Brain microvascular endothelial cell (primary cell): ENCODE data around the gene CLIC5.

ENCODE experiments used
- DNase-seq: peaks from one replicate; pipeline ENCODE4 v3.0.0-alpha.2; 2020
- H3K27ac ChIP-seq: fragments of 250-450 bp; sonication (Bioruptor Pico); 2 replicates; pipeline ENCODE4 v1.5.1; 2020; ENCODE audit warnings: mild to moderate bottlenecking, moderate library complexity
- H3K27me3 ChIP-seq: fragments of 250-450 bp; sonication (Bioruptor Pico); replicated peaks from 2 replicates; pipeline ENCODE4 v1.5.1; 2020; ENCODE audit warnings: mild to moderate bottlenecking
- H3K36me3 ChIP-seq: fragments of 250-450 bp; sonication (Bioruptor Pico); replicated peaks from 2 replicates; pipeline ENCODE4 v1.5.1; 2020; ENCODE audit warnings: mild to moderate bottlenecking
- H3K4me3 ChIP-seq: 2 replicates; pipeline ENCODE4 v1.5.1; 2011; ENCODE audit warnings: low read depth, mild to moderate bottlenecking, control low read depth, low read length, moderate library complexity
- in situ Hi-C: cut with HindIII; loops from 2 replicates; pipeline ENCODE4 v1.10.0; 2017; ENCODE audit warnings: low sequenced_read_pairs, low pct_ligation_motif_present
- TF ChIP-seq, protein P1 (sequence below): IDR thresholded peaks from 2 replicates; pipeline ENCODE4 v1.5.1; 2011; ENCODE audit warnings: low read depth, mild to moderate bottlenecking, moderate library complexity, low read length, control low read depth, inconsistent platforms; ENCODE audit errors: missing control alignments

CLIC5 gene

GRCh38 chr6:45895569-45895968 lies 120.1 kb downstream of the CLIC5 start:
- Histone ChIP-seq H3K27me3 (no peaks in the 10 kb centered on the region), H3K36me3 (no peaks in the 10 kb centered on the region), H3K4me3 (no peak overlapping the region), H3K27ac (no peak overlapping the region)
- no peak for DNase-seq
- in situ Hi-C loops = no loop called here
- TF ChIP-seq, protein P1, sequence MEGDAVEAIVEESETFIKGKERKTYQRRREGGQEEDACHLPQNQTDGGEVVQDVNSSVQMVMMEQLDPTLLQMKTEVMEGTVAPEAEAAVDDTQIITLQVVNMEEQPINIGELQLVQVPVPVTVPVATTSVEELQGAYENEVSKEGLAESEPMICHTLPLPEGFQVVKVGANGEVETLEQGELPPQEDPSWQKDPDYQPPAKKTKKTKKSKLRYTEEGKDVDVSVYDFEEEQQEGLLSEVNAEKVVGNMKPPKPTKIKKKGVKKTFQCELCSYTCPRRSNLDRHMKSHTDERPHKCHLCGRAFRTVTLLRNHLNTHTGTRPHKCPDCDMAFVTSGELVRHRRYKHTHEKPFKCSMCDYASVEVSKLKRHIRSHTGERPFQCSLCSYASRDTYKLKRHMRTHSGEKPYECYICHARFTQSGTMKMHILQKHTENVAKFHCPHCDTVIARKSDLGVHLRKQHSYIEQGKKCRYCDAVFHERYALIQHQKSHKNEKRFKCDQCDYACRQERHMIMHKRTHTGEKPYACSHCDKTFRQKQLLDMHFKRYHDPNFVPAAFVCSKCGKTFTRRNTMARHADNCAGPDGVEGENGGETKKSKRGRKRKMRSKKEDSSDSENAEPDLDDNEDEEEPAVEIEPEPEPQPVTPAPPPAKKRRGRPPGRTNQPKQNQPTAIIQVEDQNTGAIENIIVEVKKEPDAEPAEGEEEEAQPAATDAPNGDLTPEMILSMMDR = no peak

GRCh38 chr6:45892696-45893245 lies 122.9 kb downstream of the CLIC5 start:
- no peak for DNase-seq
- TF ChIP-seq, protein P1 = no peak

DNA sequence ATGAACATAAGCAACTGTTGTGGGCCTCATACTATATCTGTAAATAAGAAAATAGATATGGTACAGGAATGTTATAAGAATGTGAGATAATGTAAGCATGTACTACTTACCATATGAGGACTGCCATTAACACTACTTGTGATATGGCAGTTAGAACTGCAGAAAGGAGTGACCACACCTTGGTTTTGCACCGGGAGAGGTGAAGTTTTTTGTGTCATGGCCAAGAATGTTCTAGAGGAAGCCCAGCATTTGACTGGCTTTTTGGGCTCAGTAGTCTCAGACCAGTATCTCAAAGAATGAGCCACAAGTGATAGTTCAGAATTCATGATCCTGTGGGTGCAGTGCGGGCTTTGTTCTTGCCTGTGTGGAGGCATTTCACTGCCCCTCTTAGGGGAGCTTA lies 123.5 kb downstream of the CLIC5 start:
- Histone ChIP-seq H3K27ac (no peak overlapping the region), H3K27me3 (no peaks in the 10 kb centered on the region), H3K36me3 (no peaks in the 10 kb centered on the region), H3K4me3 (no peak overlapping the region)
- TF ChIP-seq, protein P1 = no peak
- DNase-seq = no peak
- in situ Hi-C loops = no loop called here

More at GRCh38 chr6:45892696-45893245, 122.9 kb downstream of the CLIC5 start:
- H3K27ac ChIP-seq = no peak overlapping the region
- in situ Hi-C loops = no loop called here
- H3K27me3 ChIP-seq = no peaks in the 10 kb centered on the region
- no peak overlapping the region for H3K4me3 ChIP-seq
- H3K36me3 ChIP-seq = no peaks in the 10 kb centered on the region

- no peaks in the 10 kb centered on the region for H3K36me3 ChIP-seq
- no peak overlapping the region for H3K4me3 ChIP-seq
- H3K27ac ChIP-seq = no peak overlapping the region
- no peaks in the 10 kb centered on the region for H3K27me3 ChIP-seq
- TF ChIP-seq, protein P1 = no peak
- DNase-seq = no peak
- in situ Hi-C loops = no loop called here
Measured at GRCh38 chr6:45886776-45887175, 128.9 kb downstream of the CLIC5 start.

DNA sequence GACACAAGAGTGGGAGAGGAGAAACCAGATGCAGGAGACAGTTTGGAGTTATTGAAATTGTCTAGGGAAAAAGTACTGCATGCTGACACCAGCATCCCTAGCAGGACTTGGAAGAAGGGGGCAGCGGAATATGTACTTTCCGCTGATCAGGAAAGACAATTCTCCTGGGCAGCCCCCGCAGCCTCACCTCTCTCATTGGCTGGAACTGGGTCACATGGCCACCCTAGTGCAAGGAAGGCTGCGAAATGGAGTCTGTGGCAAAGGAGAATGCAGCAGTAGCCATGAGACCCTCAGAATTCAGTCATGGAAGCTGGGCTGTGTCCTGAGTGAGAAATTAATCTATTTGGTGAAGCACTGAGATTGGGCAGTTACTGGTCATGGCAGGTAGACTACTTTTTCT lies 131.3 kb downstream of the CLIC5 start:
- in situ Hi-C loops = no loop called here
- no peaks in the 10 kb centered on the region for H3K27me3 ChIP-seq
- no peak overlapping the region for H3K4me3 ChIP-seq
- H3K27ac ChIP-seq = no peak overlapping the region
- TF ChIP-seq, protein P1 = no peak
- H3K36me3 ChIP-seq = no peaks in the 10 kb centered on the region
- DNase-seq = no peak

GRCh38 chr6:45882671-45883070 lies 133.0 kb downstream of the CLIC5 start:
- TF ChIP-seq, protein P1 = no peak
- DNase-seq = no peak
- in situ Hi-C loops = no loop called here
- no peak overlapping the region for H3K4me3 ChIP-seq
- no peaks in the 10 kb centered on the region for H3K27me3 ChIP-seq
- no peaks in the 10 kb centered on the region for H3K36me3 ChIP-seq
- H3K27ac ChIP-seq = no peak overlapping the region
